ENCODE measurements around the gene FHIT.

The FHIT gene

GRCh38 chr3:61169621-61170251, 81.5 kb downstream of the FHIT start:
- DNase-seq: no peak

DNA sequence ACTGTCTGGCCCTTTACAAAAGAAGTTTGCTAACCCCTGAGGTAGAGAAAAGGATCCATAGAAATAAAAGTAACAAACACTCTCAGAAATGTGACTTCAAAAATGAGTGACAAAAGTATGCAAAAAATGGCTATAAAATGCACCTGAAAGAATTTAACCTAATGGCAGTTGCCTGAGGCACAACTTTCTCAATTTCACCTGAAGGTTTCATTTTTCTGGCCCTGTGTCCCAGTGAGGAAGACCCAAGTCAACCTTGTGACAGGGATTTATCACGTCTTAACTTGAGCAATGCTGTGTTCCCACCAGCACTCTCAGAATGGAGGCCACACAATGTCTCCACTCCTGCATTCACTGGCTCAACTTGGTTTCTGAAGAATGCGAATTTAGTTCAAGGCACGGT, 83.0 kb downstream of the FHIT start:
- no peak for DNase-seq

DNA sequence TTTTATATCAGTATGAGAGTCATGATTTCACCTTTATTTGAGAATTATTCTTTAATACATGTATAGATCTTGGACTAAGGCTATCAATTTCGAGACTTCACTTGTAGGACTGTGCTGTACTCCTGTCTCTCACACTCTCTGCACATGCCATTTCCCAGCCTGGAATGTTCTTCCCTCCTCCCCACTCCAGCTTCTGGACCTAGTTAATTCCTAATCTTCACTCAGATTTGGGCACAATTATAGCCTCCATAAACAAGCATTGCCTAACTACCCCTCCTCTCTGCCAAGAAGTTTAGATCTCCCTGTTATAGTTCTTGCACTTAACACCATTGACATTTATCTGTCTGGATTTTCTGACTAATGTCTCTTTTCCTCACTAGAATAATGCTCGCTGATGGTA, 88.3 kb downstream of the FHIT start:
- DNase-seq: no peak

- no peak for DNase-seq
Observed at GRCh38 chr3:61158667-61159066, 92.6 kb downstream of the FHIT start.

DNA sequence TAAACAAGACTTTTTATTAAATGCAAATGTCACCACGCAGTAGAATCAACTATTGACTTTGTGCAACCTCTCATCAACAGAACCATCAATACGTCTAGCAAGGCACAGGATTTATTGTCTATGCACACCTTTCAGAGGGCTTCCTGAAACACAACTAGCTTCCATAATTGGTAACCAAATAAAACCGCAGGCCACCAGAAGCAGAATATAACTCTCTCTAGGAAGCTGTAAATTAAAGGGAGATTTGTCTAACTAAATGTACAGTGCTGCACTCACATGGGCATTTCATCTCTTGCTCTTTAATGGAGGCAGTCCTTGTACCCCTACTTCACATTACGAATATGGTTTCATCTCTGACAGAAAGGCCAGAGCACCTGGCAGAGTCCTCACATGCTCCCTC, 93.0 kb downstream of the FHIT start:
- DNase-seq: no peak

DNA sequence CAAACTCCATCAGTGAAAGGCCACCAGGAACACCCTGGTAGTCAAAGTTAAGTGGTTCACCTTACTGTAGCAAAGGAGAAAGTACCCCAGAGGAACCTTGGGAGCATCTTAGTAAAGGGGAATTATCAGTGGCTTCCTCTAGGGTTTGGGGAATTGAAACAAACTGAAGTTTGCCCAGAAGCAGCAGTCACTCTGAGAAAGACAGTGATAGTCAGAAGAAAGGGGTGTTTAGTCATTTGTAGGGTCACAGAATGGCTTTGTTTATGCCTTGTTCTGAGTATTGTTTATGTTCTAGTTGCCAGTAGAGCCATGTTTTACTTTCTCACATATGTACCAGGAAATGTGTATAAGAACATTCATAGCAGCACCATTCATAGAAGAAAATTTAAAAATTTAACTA, 93.8 kb downstream of the FHIT start:
- DNase-seq: no peak

GRCh38 chr3:61155701-61156292, 95.5 kb downstream of the FHIT start:
- no peak for DNase-seq

GRCh38 chr3:61154457-61155198, 96.6 kb downstream of the FHIT start:
- no peak for DNase-seq

DNA sequence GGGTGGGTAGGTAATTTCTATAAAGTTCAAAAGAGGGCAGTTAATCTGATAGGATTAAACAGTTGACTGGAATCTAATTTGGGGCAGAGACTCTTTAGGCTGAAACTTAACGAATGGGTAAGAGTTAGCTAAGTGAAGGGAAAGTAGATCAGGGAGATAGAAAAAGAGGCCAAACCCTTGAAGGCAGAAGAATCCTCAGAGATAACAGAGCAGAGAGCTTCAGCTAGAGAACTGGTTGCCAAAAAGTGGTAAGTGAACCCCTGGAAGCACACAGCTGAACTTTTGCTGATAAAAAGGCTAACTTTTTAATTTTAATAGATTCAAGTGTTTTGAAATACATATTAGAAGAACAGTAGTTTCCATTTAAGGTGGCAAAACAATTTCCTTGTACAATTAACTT, 99.2 kb downstream of the FHIT start:
- no peak for DNase-seq

GRCh38 chr3:61149236-61149635, 102.0 kb downstream of the FHIT start:
- no peak for DNase-seq

- DNase-seq: peak in 1 of 14 donors; percentile 5
Observed at GRCh38 chr3:61146010-61146890, 105.0 kb downstream of the FHIT start.

DNA sequence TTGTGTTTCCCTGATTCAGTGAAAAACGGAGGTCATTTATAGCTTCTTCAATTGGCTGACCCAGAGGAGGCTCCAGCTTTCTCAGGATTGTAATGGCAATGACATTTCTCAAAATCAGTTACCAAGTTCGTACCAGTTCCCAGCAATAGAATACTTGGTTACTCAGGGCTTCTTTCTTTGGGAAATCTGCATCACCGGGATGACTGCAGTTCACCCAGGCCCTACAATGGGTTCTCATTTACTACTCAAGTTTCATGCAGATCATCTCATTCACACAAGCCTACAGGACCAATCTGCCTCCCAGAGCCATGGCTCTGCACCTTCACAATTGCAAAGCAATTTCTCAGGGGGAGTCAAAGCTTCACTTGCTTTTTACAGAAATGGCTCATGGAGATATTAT, 109.6 kb downstream of the FHIT start:
- no peak for DNase-seq

- no peak for DNase-seq
Observed at GRCh38 chr3:61141227-61141626, 110.0 kb downstream of the FHIT start.

DNA sequence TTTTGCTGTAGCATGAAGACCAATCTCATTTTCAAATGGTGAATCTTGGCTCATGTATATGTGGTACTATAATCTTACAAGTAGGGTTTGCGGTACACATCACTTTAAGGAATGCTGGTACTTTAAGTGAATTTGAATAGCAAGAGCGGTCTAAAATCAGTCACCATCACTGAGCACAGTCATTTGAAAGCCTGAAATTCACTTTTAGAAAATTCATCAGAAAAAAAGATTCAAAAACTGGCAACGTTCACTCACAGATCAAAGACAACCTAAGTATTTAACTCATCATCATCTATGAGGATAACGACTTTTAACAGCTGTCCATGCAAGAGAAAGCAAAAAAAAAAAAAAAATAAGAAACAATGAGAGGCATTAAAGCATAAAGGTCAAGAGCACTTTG, 111.6 kb downstream of the FHIT start:
- no peak for DNase-seq

- no peak for DNase-seq
Observed at GRCh38 chr3:61138401-61138800, 112.9 kb downstream of the FHIT start.

DNA sequence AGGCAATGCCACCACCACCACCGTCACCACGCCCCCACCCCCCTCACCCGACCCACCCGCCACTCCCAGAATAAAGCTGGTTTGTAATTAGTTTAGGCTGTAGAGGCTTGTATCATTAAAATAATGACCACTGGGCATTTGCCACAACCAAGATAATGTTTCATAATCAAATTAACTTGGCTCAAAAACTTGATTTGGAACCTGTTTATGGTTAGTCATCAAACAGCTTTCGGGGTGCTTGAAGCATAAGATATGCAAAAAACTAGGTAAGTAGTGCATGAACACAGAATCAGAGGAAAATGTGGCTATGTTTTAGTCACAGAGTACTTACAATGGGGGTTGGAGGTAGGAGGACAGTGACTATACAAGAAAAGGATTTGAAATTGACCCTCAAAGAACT, 115.1 kb downstream of the FHIT start:
- DNase-seq: no peak

GRCh38 chr3:61134532-61134931, 116.7 kb downstream of the FHIT start:
- no peak for DNase-seq

GRCh38 chr3:61132062-61132461, 119.2 kb downstream of the FHIT start:
- no peak for DNase-seq

DNA sequence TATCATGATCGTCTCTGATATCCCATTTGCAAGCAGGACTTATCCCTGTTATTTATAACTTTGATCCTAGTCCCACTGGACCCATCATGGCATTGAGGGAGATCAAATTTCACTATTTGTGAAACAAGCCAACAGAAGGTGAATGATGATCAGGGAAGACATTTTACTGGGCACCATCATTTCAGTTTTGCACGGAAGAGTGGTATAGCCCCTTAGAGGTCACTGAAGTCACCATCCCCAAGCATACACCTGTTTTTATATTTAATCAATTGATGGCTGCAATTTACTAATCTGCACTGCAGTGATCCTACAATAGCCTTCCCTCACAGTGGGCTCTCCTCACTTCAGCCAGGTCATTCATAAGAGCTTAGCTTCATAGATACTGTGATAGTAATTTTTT, 132.4 kb downstream of the FHIT start:
- DNase-seq: no peak

GRCh38 chr3:61117045-61117898, 134.0 kb downstream of the FHIT start:
- no peak for DNase-seq

DNA sequence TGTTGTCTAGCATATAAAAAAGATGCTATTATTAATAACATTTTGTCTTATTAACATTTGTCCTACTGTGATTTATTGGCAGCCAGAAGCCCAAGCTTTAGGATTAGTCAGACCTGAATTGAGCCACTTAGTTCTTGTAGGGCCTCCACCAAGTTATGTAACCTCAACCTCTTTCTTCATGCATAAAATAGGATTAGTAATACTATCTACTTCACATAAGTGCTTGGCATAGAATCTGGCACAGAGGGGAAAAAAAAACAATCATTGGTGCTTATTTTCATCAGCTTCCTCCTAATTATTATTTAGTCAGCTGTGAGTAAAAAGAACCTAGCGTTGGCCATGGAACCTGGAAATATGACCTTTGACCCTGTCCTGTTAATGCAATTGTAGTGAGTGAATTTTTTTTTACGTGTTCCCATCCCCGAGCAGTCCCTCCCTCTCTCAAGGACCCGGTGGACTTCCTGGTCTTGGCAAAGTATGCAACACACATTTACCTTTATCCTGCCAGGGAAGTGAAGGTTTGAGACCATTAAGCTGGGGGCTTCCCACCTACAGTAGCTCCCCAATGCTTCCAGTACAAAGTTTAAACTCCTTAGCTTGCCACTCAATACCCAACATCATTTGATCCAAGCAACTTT, 136.8 kb downstream of the FHIT start:
- no peak for DNase-seq

DNA sequence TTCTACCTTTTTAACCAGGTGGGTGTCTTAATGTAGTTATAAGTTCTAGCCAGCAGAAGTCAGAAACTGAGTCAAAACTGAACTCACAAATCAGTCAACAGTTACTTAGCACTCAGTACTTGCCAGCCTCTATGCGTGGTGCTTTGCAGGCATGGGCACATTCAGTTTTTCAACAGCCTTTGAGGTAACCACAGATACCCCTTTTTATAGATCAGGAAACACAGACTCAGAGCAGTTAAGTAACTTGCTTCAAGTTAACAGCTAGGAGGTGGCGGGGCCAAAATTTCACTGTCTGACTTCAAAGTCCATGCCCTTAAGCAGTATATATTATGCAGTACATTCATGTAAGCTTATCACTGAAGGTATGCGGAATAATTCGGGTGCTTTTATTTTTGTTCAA, 139.4 kb downstream of the FHIT start:
- DNase-seq: no peak

Data from C1 segment of cervical spinal cord (tissue), 14 donors.